Pancreas (tissue), 10 donors: Measurements from ENCODE around the gene ACTN2. TPM values are rescaled to one million over a fixed set of nuclear protein-coding genes. Genes with fewer than 3 reads are reported as not detected.

Experiments used
- ATAC-seq, 4 donors: fragments of 200-7000 bp; cut with Tn5 transposase; one replicate each; pipeline versions ENCODE4 v1.8.0 to v1.9.1; 2020; ENCODE audit warnings: mild to moderate bottlenecking in 4 of 4, moderate library complexity in 4 of 4
- DNase-seq, 6 donors: peaks; one replicate each; pipeline ENCODE4 v3.0.0-alpha.2; 2020
- FAIRE-seq: peaks from 2 replicates; lab custom pipeline; 2012; peaks lifted over from hg19 to GRCh38; lab: Jason Lieb, UNC
- H3K27ac ChIP-seq, 4 donors: fragments of 200-600 bp; sonication (generic); 1 replicate in 3 of 4; 2 replicates in 1 of 4; pipeline versions ENCODE4 v1.5.0 to v1.8.0; 2020
- H3K27me3 ChIP-seq, 4 donors: fragments of 200-600 bp; one replicate each; pipeline ENCODE4 v1.8.0; 2021
- H3K36me3 ChIP-seq, 3 donors: fragments of 200-600 bp; sonication (generic) in 1 of 3; one replicate each; pipeline versions ENCODE4 v1.5.0 to v1.8.0; 2020 to 2021
- H3K4me1 ChIP-seq, 3 donors: fragments of 200-600 bp; one replicate each; pipeline ENCODE4 v1.8.0; 2021
- H3K4me3 ChIP-seq, 4 donors: fragments of 200-600 bp; sonication (generic) in 2 of 4; one replicate each; pipeline versions ENCODE4 v1.5.0 to v1.8.0; 2020 to 2021
- H3K9me3 ChIP-seq, 4 donors: fragments of 200-600 bp; one replicate each; pipeline ENCODE4 v1.8.0; 2021
- WGBS, 2 donors: extraction: QIAGEN DNeasy Blood & Tissue Kit; methylation state at CpG; one replicate each; pipeline ENCODE4 v1.1.7; 2013; 5-methylcytosine and 5-hydroxymethylcytosine counted together
- intact Hi-C, 3 donors: fragments of 100-400 bp; cut with DNase I; formaldehyde crosslinking; loops; one replicate each; pipeline versions ENCODE4 v1.11.1 to v1.14.2; 2022
- polyA plus RNA-seq, 2 donors: library from polyadenylated mRNA; stranded (reverse); fragments of 200-250 nt; gene quantifications; one replicate each; pipeline ENCODE4 v1.2.3, GENCODE V29; 2013
- total RNA-seq, 6 donors: library from RNA; stranded (reverse); fragmentation: NEBNext Ultra II Directional in 4 of 6; extraction: Animal tissue kit (Norgen Biotek cat#: 25700) in 4 of 6; gene quantifications; one replicate each; pipeline versions ENCODE4 v1.2.1 to v1.2.4, GENCODE V29; 2021 to 2023
- TF ChIP-seq, protein P1 (sequence below), 4 donors: fragments of 200-600 bp; sonication (generic) in 3 of 4; IDR thresholded peaks; one replicate each; pipeline versions ENCODE4 v1.5.0 to v1.8.0; 2021; ENCODE audit warnings: antibody characterized with exemption in 4 of 4
- donor health status: healthy with polysubstance abuse.
- donor health status: DM: no; HTN: no; CAD: no; lungs with moderate emphysema.
- donor health status: DM: no; HTN: no; CAD: no.
- donor health status: control.
- donor health status: control.
- donor health status: Bipolar disorder and iron deficiency.
- donor health status: DM: yes; HTN: yes; CAD: no.
- donor health status: DM: no; HTN: no; CAD: no.
- donor health status: DM: no; HTN: no; CAD: no.
- donor health status: DM: yes; HTN: yes; CAD: no.

ACTN2 gene
- total and polyA plus RNA-seq, 8 donors, result 0.95 to 4.6 (median 1.5) TPM

DNA sequence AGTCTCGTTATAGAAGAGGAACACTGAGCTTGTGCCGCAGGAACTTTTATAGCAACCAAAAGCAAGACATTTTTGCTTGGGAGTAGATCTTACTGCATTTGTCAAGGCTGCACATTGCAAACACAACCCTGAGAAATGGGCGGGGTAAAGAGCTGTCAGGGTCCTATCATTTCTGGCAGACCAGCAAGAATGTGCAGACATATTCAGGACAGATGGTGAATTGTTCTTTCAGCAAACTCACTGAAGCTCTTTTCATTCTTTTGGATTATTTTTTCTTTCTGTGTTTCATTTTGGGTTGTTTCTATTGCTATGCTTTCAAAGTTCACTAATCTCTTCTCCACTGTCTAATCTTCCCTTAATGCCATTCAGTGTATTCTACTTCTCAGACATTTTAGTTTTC lies 5.1 kb upstream of the ACTN2 start:
- WGBS, 2 donors, result 11 to 18% methylated on average over 3 of the region's 3 CpGs
- H3K4me3 ChIP-seq, result peak overlapping the region in 1 of 4 donors; percentile 11
- H3K36me3 ChIP-seq, result no peaks in the 10 kb centered on the region
- no peak overlapping the region for H3K27ac ChIP-seq
- intact Hi-C loops, result no loop called here
- FAIRE-seq, result no peak
- H3K4me1 ChIP-seq, result peaks cover 0 to 4% (median 3%) of the 10 kb centered on the region in 3 donors
- H3K9me3 ChIP-seq, result no peaks in the 10 kb centered on the region
- ATAC-seq, result peak in 3 of 4 donors; percentile 73 to 95 (median 89)
- no peaks in the 10 kb centered on the region for H3K27me3 ChIP-seq
- TF ChIP-seq, protein P1, sequence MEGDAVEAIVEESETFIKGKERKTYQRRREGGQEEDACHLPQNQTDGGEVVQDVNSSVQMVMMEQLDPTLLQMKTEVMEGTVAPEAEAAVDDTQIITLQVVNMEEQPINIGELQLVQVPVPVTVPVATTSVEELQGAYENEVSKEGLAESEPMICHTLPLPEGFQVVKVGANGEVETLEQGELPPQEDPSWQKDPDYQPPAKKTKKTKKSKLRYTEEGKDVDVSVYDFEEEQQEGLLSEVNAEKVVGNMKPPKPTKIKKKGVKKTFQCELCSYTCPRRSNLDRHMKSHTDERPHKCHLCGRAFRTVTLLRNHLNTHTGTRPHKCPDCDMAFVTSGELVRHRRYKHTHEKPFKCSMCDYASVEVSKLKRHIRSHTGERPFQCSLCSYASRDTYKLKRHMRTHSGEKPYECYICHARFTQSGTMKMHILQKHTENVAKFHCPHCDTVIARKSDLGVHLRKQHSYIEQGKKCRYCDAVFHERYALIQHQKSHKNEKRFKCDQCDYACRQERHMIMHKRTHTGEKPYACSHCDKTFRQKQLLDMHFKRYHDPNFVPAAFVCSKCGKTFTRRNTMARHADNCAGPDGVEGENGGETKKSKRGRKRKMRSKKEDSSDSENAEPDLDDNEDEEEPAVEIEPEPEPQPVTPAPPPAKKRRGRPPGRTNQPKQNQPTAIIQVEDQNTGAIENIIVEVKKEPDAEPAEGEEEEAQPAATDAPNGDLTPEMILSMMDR (IDR thresholded peaks at IDR 0.05), result no peak
- DNase-seq, result peak in 3 of 6 donors; percentile 24 to 53 (median 29)

DNA sequence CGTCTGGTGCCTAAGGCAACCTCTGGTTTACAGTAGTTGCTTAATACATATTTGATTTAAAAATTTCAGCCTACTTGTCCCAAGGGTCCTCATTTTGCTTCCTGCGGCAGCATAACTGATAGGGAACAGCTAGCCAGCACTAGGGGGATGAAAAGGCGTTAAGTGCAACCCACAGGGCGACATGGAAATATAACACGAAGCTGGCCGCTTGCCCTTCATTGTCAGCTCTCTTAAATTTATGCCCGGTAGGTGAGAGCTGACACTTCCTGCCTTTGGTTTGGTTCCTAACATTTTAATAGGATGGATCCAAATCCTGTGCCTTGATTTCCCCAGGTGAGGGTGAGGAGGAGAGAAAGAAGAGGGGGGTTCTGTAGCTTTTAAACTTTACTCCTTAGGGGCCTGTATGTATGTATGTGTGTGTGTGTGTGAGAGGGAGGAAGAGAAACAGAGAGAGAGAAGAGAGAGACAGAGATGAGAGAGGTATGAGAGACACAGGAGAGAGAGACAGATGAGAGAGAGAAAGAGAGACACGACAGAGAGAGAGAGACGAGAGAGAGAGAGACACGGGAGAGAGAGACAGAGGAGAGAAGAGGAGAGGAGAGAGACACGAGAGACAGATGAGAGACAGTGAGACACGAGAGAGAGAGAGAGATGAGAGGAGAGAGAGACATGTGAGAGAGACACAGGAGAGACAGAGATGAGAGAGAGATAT lies 938 bp upstream of the ACTN2 start:
- ATAC-seq (no peak), DNase-seq (no peak), FAIRE-seq (no peak)
- 74 to 79% methylated on average over 12 of the region's 12 CpGs for WGBS, 2 donors
- intact Hi-C loops, result no loop called here
- H3K36me3 ChIP-seq, result no peaks in the 10 kb centered on the region
- peaks cover 4 to 11% (median 5%) of the 10 kb centered on the region in 3 donors for H3K4me1 ChIP-seq
- no peaks in the 10 kb centered on the region for H3K27me3 ChIP-seq
- TF ChIP-seq, protein P1 (IDR thresholded peaks at IDR 0.05), result no peak
- no peak overlapping the region for H3K4me3 ChIP-seq
- no peaks in the 10 kb centered on the region for H3K9me3 ChIP-seq
- H3K27ac ChIP-seq, result no peak overlapping the region

DNA sequence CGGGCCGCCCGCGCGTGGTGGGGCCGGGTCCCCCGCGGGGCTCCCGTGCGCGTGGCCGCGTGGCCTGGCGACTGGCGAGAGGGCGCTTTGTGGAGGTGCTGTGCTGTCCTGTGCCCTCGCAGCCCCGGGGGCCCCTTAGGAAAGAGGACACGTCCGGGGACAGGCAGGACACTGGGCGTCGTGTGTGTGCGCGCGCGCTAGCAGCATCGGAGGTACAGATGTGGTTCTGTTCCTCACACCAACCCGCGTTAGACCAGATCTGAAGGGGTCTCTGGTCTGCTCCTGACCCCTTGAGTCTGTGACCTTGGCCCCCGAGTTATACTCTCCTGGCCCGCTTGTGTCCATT lies 489 bp downstream of the ACTN2 start:
- Histone ChIP-seq H3K9me3 (no peaks in the 10 kb centered on the region), H3K4me3 (peak overlapping the region; percentile 23 to 60 (median 47)), H3K27me3 (no peaks in the 10 kb centered on the region), H3K4me1 (peaks cover 0 to 8% (median 5%) of the 10 kb centered on the region in 3 donors), H3K27ac (no peak overlapping the region), H3K36me3 (no peaks in the 10 kb centered on the region)
- intact Hi-C loops, result no loop called here
- peak; percentile 32 to 51 (median 41) for ATAC-seq
- FAIRE-seq, result no peak
- TF ChIP-seq, protein P1 (IDR thresholded peaks at IDR 0.05), result no peak
- 4 to 6% methylated on average over 28 to 31 of the region's 31 CpGs for WGBS, 2 donors
- peak in 5 of 6 donors; percentile 5 to 66 (median 24) for DNase-seq

DNA sequence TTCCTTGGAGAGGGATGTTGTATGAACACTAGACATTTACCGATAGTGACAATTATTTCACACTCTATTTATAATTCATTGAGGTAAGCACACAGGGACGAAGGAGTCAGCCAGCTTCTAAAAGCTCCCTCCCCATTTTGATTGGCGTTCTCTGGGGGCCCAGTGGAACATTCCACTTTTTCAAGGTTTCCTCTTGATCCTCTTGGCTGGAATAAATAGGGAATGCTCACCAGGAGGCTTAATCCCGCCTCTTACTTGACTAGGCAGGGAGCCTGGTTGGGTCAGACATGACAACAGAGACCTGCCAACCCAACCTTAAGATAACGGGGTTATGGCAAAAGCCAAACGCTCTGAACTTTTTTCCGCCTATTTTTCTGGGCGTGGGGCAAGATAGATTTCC lies 974 bp downstream of the ACTN2 start:
- Histone ChIP-seq H3K27me3 (no peaks in the 10 kb centered on the region), H3K4me3 (peak overlapping the region in 2 of 4 donors; percentile 52 to 60), H3K4me1 (peaks cover 0 to 8% (median 5%) of the 10 kb centered on the region in 3 donors), H3K9me3 (no peaks in the 10 kb centered on the region), H3K36me3 (no peaks in the 10 kb centered on the region), H3K27ac (no peak overlapping the region)
- peak; percentile 68 to 75 (median 74) for ATAC-seq
- TF ChIP-seq, protein P1 (IDR thresholded peaks at IDR 0.05), result no peak
- 19 to 33% methylated on average over 8 of the region's 8 CpGs for WGBS, 2 donors
- DNase-seq, result peak in 3 of 6 donors; percentile 20 to 38 (median 27)
- intact Hi-C loops, result no loop called here
- no peak for FAIRE-seq

DNA sequence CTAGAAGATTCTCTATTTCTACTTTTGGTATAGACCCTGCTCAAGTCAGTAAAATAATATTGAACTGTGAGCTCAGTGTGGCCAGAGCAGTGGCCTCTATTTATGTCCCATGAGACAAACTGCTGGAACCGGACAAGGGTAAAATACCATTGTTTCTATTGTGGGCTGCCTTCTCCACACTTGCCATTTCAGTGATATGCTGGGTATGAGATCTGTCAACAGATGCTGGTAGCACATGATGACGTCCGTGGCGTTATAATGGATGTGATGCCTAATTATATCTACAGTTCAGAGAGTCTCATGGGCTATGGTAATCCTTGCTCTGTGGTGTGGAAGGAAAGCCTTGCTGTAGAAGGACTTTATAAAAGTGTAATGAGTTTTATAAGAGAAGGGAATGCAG lies 2.4 kb downstream of the ACTN2 start:
- TF ChIP-seq, protein P1 (IDR thresholded peaks at IDR 0.05), result no peak
- Histone ChIP-seq H3K36me3 (no peaks in the 10 kb centered on the region), H3K27ac (no peak overlapping the region), H3K27me3 (no peaks in the 10 kb centered on the region), H3K9me3 (no peaks in the 10 kb centered on the region), H3K4me3 (no peak overlapping the region), H3K4me1 (peaks cover 0 to 8% (median 5%) of the 10 kb centered on the region in 3 donors)
- intact Hi-C loops, result no loop called here
- FAIRE-seq (no peak), DNase-seq (no peak), ATAC-seq (no peak)
- WGBS, 2 donors, result 73 to 82% methylated on average over 4 of the region's 4 CpGs
